Measurements from ENCODE around the gene SMARCAL1.

Gene SMARCAL1

GRCh38 chr2:216474925-216475670 lies 62.8 kb downstream of the SMARCAL1 start:
- in situ Hi-C loops (cut with HindIII; ENCODE audit: low sequenced_read_pairs): no loop called here

- in situ Hi-C loops (cut with HindIII; ENCODE audit: low sequenced_read_pairs): no loop called here
Measured at GRCh38 chr2:216475767-216476166, 63.5 kb downstream of the SMARCAL1 start.

GRCh38 chr2:216477283-216478035 lies 65.2 kb downstream of the SMARCAL1 start:
- in situ Hi-C loops (cut with HindIII; ENCODE audit: low sequenced_read_pairs): no loop called here

GRCh38 chr2:216478151-216478550 lies 65.9 kb downstream of the SMARCAL1 start:
- in situ Hi-C loops (cut with HindIII; ENCODE audit: low sequenced_read_pairs): no loop called here

- in situ Hi-C loops (cut with HindIII; ENCODE audit: low sequenced_read_pairs): no loop called here
Measured at GRCh38 chr2:216478791-216479190, 66.5 kb downstream of the SMARCAL1 start.

GRCh38 chr2:216480221-216480620 lies 67.9 kb downstream of the SMARCAL1 start:
- in situ Hi-C loops (cut with HindIII; ENCODE audit: low sequenced_read_pairs): no loop called here

- in situ Hi-C loops (cut with HindIII; ENCODE audit: low sequenced_read_pairs): no loop called here
Measured at GRCh38 chr2:216482640-216483039, 70.4 kb downstream of the SMARCAL1 start.

GRCh38 chr2:216485237-216485636 lies 73.0 kb downstream of the SMARCAL1 start:
- in situ Hi-C loops (cut with HindIII; ENCODE audit: low sequenced_read_pairs): no loop called here

GRCh38 chr2:216485745-216486144 lies 73.5 kb downstream of the SMARCAL1 start:
- in situ Hi-C loops (cut with HindIII; ENCODE audit: low sequenced_read_pairs): no loop called here

- in situ Hi-C loops (cut with HindIII; ENCODE audit: low sequenced_read_pairs): no loop called here
Measured at GRCh38 chr2:216486271-216486670, 74.0 kb downstream of the SMARCAL1 start.

GRCh38 chr2:216486708-216487107 lies 74.4 kb downstream of the SMARCAL1 start:
- in situ Hi-C loops (cut with HindIII; ENCODE audit: low sequenced_read_pairs): no loop called here

GRCh38 chr2:216490061-216490460 lies 77.8 kb downstream of the SMARCAL1 start:
- in situ Hi-C loops (cut with HindIII; ENCODE audit: low sequenced_read_pairs): no loop called here

- in situ Hi-C loops (cut with HindIII; ENCODE audit: low sequenced_read_pairs): no loop called here
Measured at GRCh38 chr2:216491793-216492596, 79.7 kb downstream of the SMARCAL1 start.

GRCh38 chr2:216492597-216493333 lies 80.5 kb downstream of the SMARCAL1 start:
- in situ Hi-C loops (cut with HindIII; ENCODE audit: low sequenced_read_pairs): no loop called here

- in situ Hi-C loops (cut with HindIII; ENCODE audit: low sequenced_read_pairs): no loop called here
Measured at GRCh38 chr2:216493334-216493685, 81.0 kb downstream of the SMARCAL1 start.

- in situ Hi-C loops (cut with HindIII; ENCODE audit: low sequenced_read_pairs): no loop called here
Measured at GRCh38 chr2:216495656-216496055, 83.4 kb downstream of the SMARCAL1 start.

GRCh38 chr2:216497382-216498069 lies 85.2 kb downstream of the SMARCAL1 start:
- in situ Hi-C loops (cut with HindIII; ENCODE audit: low sequenced_read_pairs): no loop called here

GRCh38 chr2:216498070-216498378 lies 85.7 kb downstream of the SMARCAL1 start:
- in situ Hi-C loops (cut with HindIII; ENCODE audit: low sequenced_read_pairs): no loop called here

- in situ Hi-C loops (cut with HindIII; ENCODE audit: low sequenced_read_pairs): no loop called here
Measured at GRCh38 chr2:216498379-216499352, 86.4 kb downstream of the SMARCAL1 start, which contains the start of gene RPL37A. Gene RPL37A, plus strand, starts transcription at chr2:216498844. Its CDS starts 31 bp downstream, at chr2:216498875.
